Ovary (tissue), 9 donors: ENCODE data around the gene PLVAP. TPM values are rescaled to one million over a fixed set of nuclear protein-coding genes. Genes with fewer than 3 reads are reported as not detected.
A peak's percentile ranks its signal among the peaks of the same experiment; 100 is the strongest.

ENCODE experiments used
- DNase-seq, 5 donors: peaks; one replicate each; pipeline ENCODE4 v3.0.0-alpha.2; 2019 to 2020
- H3K27ac ChIP-seq, 2 donors: fragments of 200-600 bp; one replicate each; pipeline versions ENCODE4 v1.5.1 to v1.8.0; 2019 to 2022
- H3K27me3 ChIP-seq: fragments of 200-600 bp; one replicate; pipeline ENCODE4 v1.8.0; 2022
- H3K36me3 ChIP-seq: fragments of 200-600 bp; sonication (generic); one replicate; pipeline ENCODE4 v1.5.1; 2019
- H3K4me1 ChIP-seq: one replicate; pipeline ENCODE4 v1.8.1; 2013; ENCODE audit warnings: mild to moderate bottlenecking, moderate library complexity; ENCODE audit not compliant: insufficient read depth
- H3K4me3 ChIP-seq: fragments of 200-600 bp; sonication (generic); one replicate; pipeline ENCODE4 v1.5.1; 2017
- H3K9me3 ChIP-seq, 2 donors: fragments of 200-600 bp in 1 of 2; sonication (generic) in 1 of 2; one replicate each; pipeline versions ENCODE4 v1.5.1 to v1.8.1; 2013 to 2019; ENCODE audit warnings: mild to moderate bottlenecking in 1 of 2, moderate library complexity in 1 of 2
- EP300 ChIP-seq: sonication (generic); formaldehyde crosslinking; IDR thresholded peaks from one replicate; pipeline ENCODE4 v1.6.1; 2017; ENCODE audit warnings: antibody characterized with exemption
- POLR2A ChIP-seq: fragments of 450-650 bp; IDR thresholded peaks from one replicate; pipeline ENCODE4 v1.6.1; 2017; ENCODE audit warnings: antibody characterized with exemption, mild to moderate bottlenecking, moderate library complexity
- WGBS, 3 donors: extraction: QIAGEN DNeasy Blood & Tissue Kit in 1 of 3; methylation state at CpG; one replicate each; pipeline versions ENCODE4 v1.1.5 to v1.1.7; 2013 to 2017; 5-methylcytosine and 5-hydroxymethylcytosine counted together
- intact Hi-C, 4 donors: fragments of 100-400 bp; cut with DNase I; formaldehyde crosslinking; loops; one replicate each; pipeline versions ENCODE4 v1.11.0 to v1.15.1; 2022 to 2023
- polyA plus RNA-seq, 2 donors: library from polyadenylated mRNA; stranded (reverse); fragments of 200-250 nt in 1 of 2; fragments of 350-450 nt in 1 of 2; fragmentation: Illumina TruSeq in 1 of 2; extraction: RNeasy Lipid Tissue Mini Kit (QIAGEN cat#74804) in 1 of 2; gene quantifications; one replicate each; pipeline ENCODE4 v1.2.3, GENCODE V29; 2013 to 2014
- total RNA-seq, 7 donors: library from RNA; depleted of rRNA in 2 of 7; stranded (reverse); fragments of >200 nt in 2 of 7; fragmentation: NEBNext Ultra II Directional in 3 of 7; extraction: Animal tissue kit (Norgen Biotek cat#: 25700) in 3 of 7; gene quantifications; one replicate each; pipeline versions ENCODE4 v1.1.0 to v1.2.4, GENCODE V29; 2016 to 2023
- TF ChIP-seq, protein P1 (sequence below), 3 donors: fragments of 450-650 bp in 2 of 3; fragments of 200-600 bp in 1 of 3; IDR thresholded peaks; one replicate each; pipeline versions ENCODE4 v1.5.1 to v1.8.0; 2016 to 2022; ENCODE audit warnings: antibody characterized with exemption in 3 of 3, mild to moderate bottlenecking in 1 of 3
- donor health status: DM: no; HTN: no; CAD: no; lungs with moderate emphysema.
- donor health status: DM: no; HTN: no; CAD: no.
- donor health status: Bipolar disorder and iron deficiency.
- donor health status: DM: yes; HTN: yes; CAD: no.
- donor health status: DM: no; HTN: no; CAD: no.
- donor health status: DM: yes; HTN: yes; CAD: no.

Gene PLVAP
- total and polyA plus RNA-seq, 9 donors: 2.0 to 22.7 (median 8.3) TPM

DNA sequence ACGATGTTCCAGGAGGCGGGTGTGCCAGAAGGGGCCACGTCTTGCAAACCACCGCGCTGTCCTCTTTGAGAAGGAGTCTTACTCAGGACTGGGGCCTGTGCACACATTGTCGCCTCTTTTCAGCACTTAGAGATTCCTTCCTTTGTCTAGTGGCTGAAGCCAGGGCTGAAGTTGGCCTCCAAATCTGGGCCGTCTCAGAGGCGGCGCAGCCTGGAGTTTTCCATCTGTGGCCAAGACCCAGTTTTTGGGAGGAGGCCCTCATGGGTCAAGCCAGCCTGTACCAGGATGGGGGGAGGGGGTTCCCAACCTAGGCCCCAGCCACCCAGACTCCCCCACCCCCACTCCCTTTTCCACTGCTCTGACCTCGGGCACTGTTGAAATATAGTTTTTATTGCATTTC, 54.3 kb downstream of the PLVAP start:
- H3K4me1 ChIP-seq: no peaks in the 10 kb centered on the region
- no peaks in the 10 kb centered on the region for H3K36me3 ChIP-seq
- no peaks in the 10 kb centered on the region for H3K9me3 ChIP-seq
- no peaks in the 10 kb centered on the region for H3K27me3 ChIP-seq
- intact Hi-C loops: no loop called here
- H3K4me3 ChIP-seq: no peak overlapping the region
- WGBS, 3 donors: 45 to 62% (median 51%) methylated on average over 10 of the region's 10 CpGs
- no peak for TF ChIP-seq POLR2A
- TF ChIP-seq EP300: no peak
- H3K27ac ChIP-seq: no peak overlapping the region
- DNase-seq: no peak

DNA sequence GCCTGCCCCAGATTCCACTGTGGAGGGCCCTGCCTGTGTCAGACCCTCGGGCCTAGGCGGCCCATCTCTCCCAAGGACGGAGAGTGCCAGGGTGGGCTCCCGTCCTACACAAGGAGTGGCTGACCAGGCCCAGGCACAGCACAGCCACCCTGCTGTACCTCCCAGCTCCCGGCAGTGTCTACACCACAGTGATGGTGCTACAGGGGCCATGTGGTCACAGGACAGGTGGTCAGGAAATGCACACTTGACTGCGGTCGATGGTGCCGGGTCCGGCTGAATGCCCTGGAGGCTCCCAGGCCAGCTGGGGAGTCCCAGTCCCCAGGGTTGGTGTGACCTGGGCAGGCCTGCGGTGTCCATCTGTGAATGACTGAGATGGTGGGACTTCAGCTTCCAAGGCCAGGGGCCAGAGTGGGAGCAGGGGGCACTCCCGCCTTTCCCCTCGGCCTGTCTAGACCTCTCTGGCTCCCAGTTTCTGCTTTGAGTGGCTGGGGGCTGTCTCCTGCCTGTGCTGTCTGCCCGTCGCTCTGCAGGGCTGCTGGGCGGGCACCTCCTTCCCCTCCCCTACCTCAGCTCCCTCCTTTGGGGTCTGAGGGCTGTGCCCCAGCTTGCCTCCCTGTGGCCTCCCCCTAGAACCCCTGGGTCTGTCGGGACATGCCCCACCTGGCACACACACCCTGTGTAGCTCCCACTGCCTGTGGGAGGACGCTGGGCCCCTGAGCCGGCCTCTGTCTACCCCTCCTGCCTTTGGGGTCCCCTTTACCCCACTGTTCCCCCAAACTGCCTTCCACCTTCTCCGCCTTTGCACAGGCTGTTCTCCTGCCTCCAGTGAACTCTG, 55.3 kb downstream of the PLVAP start:
- Histone ChIP-seq H3K4me3 (no peak overlapping the region), H3K27ac (no peak overlapping the region), H3K4me1 (no peaks in the 10 kb centered on the region), H3K9me3 (no peaks in the 10 kb centered on the region), H3K36me3 (no peaks in the 10 kb centered on the region), H3K27me3 (no peaks in the 10 kb centered on the region)
- no peak for DNase-seq
- intact Hi-C loops: no loop called here
- 87 to 90% (median 89%) methylated on average over 15 to 19 of the region's 19 CpGs for WGBS, 3 donors
- TF ChIP-seq EP300 (no peak), POLR2A (no peak)
- TF ChIP-seq, protein P1, sequence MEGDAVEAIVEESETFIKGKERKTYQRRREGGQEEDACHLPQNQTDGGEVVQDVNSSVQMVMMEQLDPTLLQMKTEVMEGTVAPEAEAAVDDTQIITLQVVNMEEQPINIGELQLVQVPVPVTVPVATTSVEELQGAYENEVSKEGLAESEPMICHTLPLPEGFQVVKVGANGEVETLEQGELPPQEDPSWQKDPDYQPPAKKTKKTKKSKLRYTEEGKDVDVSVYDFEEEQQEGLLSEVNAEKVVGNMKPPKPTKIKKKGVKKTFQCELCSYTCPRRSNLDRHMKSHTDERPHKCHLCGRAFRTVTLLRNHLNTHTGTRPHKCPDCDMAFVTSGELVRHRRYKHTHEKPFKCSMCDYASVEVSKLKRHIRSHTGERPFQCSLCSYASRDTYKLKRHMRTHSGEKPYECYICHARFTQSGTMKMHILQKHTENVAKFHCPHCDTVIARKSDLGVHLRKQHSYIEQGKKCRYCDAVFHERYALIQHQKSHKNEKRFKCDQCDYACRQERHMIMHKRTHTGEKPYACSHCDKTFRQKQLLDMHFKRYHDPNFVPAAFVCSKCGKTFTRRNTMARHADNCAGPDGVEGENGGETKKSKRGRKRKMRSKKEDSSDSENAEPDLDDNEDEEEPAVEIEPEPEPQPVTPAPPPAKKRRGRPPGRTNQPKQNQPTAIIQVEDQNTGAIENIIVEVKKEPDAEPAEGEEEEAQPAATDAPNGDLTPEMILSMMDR (IDR thresholded peaks at IDR 0.05): no peak

DNA sequence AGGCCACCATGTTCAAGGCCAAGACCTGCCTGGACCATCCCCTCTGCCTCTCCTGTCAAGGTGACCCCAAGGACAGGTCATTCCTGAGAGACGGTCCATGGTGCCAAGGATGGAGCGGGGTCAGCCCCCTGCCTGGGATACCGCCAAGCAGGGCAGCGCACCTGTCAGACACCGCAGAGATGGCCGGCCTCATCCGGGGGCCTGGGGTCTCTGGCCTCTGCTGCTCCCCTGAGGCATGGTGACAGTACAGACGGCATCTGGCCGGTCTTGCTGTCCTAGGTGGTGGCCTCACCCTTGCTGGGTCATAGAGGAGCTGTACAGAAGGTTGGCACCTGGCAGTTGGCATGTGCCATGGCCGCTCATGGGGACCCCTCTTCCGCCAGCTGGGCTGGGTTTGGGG, 56.7 kb downstream of the PLVAP start:
- WGBS, 3 donors: 79 to 83% (median 80%) methylated on average over 2 to 11 of the region's 11 CpGs
- intact Hi-C loops: no loop called here
- Histone ChIP-seq H3K27me3 (no peaks in the 10 kb centered on the region), H3K27ac (no peak overlapping the region), H3K4me1 (no peaks in the 10 kb centered on the region), H3K9me3 (no peaks in the 10 kb centered on the region), H3K4me3 (no peak overlapping the region), H3K36me3 (no peaks in the 10 kb centered on the region)
- peak in 1 of 5 donors; percentile 20 for DNase-seq
- TF ChIP-seq, protein P1 (IDR thresholded peaks at IDR 0.05): no peak
- TF ChIP-seq POLR2A (no peak), EP300 (no peak)

DNA sequence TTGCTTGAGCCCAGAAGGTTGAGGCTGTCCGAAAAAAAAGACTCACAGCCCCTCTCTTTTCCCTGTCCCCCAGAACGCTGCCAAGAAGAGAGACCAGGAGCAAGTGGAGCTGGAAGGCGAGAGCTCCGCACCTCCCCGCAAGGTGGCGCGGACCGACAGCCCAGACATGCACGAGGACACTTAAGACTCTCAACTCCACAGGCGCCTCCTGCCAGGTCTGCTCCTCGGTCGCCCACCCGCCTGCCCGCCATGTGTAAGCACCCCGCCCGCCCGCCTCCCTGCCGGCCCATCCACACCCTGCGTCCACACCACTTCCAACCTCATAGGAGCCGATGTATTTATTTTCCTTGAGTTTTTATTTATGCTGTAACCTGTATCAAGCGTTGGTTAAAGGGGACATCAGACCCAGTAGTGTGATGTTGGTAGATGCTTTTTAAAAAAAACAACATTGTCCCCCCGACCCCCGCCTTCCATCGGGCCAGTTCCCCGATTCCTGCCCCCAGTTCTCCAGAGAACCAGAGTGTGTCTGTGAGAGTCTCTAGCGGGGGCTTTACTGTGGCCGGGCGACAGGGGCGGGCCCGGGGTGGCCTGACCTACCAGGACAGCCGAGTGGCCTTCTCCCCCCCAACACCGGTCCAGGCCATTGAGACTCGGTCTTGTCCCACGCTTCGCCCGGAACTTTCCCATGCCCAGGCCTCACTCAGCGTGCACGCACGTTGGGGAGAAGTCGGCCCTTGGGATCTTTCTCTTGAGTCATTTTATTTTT, 57.5 kb downstream of the PLVAP start:
- Histone ChIP-seq H3K4me1 (no peaks in the 10 kb centered on the region), H3K4me3 (no peak overlapping the region), H3K27me3 (no peaks in the 10 kb centered on the region), H3K9me3 (no peaks in the 10 kb centered on the region), H3K27ac (no peak overlapping the region), H3K36me3 (no peaks in the 10 kb centered on the region)
- intact Hi-C loops: no loop called here
- peak in 1 of 5 donors; percentile 16 for DNase-seq
- 88 to 91% (median 89%) methylated on average over 40 of the region's 40 CpGs for WGBS, 3 donors
- no peak for TF ChIP-seq EP300
- TF ChIP-seq POLR2A: no peak
- TF ChIP-seq, protein P1 (IDR thresholded peaks at IDR 0.05): no peak

DNA sequence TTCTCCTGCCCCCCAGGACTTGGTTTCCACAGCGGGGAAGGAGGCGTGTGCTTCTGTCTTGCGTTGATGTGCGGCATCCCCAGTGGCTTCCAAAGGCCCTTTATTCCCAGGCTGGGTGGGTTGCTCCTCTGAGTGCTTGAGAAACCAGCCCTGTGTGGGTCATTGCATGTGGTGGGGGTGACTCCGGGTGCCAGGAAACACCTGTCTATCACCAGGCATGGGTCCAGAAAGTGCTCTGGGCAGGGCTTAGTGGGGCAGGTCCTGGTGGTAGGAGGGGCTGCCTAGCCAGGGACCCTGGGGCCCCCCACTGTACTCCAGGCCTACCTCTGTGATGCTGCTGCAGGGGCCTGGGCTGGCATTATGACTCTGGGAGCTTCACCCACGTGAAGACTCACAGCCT, 58.2 kb downstream of the PLVAP start:
- H3K27me3 ChIP-seq: no peaks in the 10 kb centered on the region
- no peak overlapping the region for H3K4me3 ChIP-seq
- 73 to 75% (median 75%) methylated on average over 6 of the region's 6 CpGs for WGBS, 3 donors
- intact Hi-C loops: no loop called here
- no peak overlapping the region for H3K27ac ChIP-seq
- H3K9me3 ChIP-seq: no peaks in the 10 kb centered on the region
- no peaks in the 10 kb centered on the region for H3K4me1 ChIP-seq
- no peak for DNase-seq
- H3K36me3 ChIP-seq: no peaks in the 10 kb centered on the region
- TF ChIP-seq, protein P1 (IDR thresholded peaks at IDR 0.05): no peak
- TF ChIP-seq EP300 (no peak), POLR2A (no peak)
